AG08396 (cell line): ENCODE data around the gene COL7A1.
"Not testable (repeated sequence)": the region's sequence is repeated elsewhere in the genome, so short reads cannot be mapped to it uniquely, and the experiment has no call there.

ENCODE experiments used
- DNase-seq: peaks from one replicate; pipeline ENCODE4 v3.0.0; 2012; ENCODE audit warnings: low spot score, mixed read lengths

Gene COL7A1

GRCh38 chr3:48563382-48563918 is 31.7 kb downstream of the COL7A1 start, which contains the start of gene UCN2:
Gene UCN2 (minus strand): TSS chr3:48563781. CDS start chr3:48563124, 657 bp downstream.
- no peak for DNase-seq

GRCh38 chr3:48562367-48563095 is 32.6 kb downstream of the COL7A1 start:
- DNase-seq = no peak

DNA sequence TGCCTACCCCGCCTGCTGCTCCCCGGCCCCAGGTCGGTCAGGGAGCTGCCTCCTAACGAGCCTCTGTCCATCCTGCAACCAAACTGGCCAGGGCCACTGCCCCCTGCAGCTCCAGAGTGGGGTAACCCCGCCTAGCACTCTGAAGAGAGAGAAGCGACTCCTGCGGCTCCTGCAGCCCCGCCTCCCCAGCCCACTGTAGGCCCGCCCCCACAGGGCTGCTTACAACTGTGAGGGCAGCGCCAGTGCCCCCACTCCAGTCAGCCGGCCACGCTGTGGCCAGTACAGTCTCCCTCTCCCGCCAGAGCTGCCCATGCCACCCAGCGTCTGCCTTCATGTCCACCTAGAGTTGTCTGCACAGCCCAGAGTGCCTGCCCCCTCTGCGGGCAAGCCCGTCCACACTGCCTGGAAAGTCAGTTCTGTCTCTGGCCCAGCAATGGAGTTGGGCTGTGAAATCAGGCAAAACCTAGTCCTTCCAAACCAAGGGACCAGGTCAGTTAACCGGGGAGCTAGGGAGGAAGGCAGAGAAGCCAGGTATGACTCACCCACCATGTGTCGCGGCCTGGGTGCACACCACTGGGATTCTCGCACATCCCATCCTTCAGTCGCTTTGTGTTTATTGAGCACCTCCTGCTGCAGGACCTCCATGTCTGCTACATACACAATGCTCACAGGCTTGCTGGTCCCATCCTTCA is 33.9 kb downstream of the COL7A1 start:
- peak; percentile 82 for DNase-seq

- DNase-seq = no peak
Observed at GRCh38 chr3:48560648-48561018, 34.5 kb downstream of the COL7A1 start.

- DNase-seq = no peak
Observed at GRCh38 chr3:48558493-48559134, 36.5 kb downstream of the COL7A1 start.

DNA sequence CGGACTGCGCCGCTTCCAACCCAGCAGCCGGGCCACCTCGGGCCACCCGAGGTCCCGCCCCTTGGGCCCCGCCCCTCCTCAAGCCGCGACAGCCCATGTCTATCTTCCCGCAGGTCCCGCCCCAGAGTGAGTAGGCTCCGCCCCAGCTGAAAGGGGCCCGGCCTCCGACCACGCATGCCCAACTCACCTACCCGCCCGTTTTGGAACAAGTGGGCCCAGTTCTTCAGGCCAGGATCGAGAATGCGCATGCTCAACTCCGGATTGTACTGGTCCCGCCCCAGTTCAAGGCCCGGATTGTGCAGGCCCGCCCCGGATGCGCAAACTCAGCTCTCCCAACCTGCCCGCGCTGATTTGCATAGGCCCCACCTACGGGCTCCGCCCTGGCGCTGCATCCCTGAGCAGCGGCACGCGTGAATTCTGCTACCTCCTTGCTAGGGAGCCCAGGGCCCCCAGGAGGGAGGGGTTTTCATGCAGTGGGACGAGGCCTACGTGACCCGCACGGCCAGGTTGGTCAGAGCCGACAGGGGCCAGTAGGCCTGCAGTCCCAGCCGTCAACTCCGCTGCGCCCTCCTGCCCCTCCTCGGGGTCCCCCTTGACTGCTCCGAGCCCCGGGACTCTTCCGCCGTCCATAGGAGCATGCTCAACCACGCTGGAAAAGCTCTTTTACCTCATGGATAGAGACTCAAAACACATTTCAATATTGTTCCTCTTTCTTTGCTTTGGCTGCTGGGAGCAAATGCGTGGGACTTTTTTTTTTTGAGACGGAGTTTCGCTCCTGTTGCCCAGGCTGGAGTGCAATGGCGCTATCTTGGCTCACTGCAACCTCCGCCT is 38.1 kb downstream of the COL7A1 start, which contains the start of gene PFKFB4:
Gene PFKFB4, minus strand, starts transcription at position 8 of the 831 bp plus-strand sequence. CDS start 26 bp downstream, outside the sequence.
- DNase-seq = peak; percentile 99

DNA sequence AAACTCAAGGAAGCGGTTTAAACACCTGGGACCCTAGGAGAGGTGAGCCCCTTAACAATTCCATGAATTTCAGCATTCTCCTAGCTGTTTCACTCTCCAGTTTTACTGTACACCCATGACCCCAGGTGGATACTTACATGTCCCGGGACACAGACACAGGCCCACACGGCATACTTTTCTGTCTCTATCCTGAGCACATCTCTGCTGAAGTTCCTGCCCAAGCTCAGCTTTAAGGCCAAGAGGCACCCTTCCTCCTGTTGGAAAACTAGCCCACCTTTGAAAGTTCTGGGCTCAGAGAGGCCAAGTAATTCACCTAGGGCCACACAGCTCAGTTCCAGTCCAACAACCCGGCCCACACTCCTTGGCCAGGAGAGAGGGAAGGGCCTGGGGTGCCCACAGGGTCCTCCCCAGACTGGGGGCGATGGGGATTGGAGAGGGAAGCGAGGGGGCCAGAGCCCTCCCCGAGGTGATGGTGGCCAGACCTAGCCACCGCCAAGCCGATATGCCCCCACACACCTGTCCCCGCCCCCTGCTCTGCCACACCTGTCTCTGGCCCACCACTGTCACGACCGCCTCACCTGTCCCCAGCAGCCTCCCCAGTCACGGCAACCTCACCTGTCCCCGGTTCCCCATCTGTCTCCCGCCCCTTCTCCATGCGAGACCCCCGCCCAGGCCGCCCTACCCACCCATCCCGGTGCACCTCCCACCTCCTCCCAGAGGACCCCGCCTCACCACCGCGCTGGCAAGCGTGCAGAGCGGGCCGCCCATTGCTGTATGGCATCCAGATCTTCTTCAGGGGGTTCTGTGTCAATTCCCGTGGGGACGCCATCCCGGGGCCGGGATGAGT is 39.0 kb downstream of the COL7A1 start:
- no peak for DNase-seq

GRCh38 chr3:48555231-48555948 is 39.7 kb downstream of the COL7A1 start:
- DNase-seq = no peak

DNA sequence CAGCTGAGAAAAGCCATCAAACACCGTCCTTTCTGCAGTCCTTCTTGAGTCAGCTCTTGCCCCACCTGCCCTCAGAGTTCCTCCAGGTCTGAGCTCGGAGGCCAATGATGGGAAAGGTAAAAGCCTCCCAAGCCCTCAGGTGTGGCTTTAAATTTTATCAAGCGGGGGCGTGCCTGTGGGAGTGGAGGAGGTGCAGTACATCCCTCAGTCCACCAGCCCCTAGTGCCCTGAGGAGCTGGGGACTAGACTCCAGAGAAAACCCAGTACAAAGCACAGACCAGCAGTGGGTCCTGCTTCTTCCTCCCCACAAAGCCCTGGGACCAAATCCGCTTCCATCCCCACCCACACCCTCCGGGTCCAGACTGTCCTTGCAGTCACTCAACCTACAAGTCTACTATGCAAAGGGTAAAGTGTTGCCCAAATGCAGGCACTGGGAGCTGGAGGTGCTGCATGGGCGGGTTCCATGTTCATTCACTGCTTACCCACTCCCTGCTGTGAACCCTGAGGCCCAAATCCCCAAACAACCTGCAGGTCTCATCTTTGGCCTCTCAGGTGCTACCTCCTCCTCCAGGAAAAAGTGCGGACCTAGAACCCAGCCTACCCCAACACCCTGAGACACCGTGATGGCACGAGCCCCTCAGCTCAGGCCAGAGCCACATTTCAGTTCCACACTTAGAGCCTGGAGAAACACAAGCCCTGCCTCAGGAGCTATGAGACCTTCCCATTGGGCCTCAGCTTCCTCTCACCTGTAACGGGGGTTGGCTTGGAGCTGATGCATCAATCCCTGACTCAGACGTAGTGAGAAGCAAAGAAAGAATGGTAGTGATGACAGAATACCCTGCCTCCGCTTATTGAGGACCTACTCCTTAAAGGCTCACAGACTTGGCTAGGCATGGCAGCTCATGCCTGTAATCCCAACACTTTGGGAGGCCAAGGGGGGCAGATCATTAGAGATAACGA is 41.0 kb downstream of the COL7A1 start:
- no peak for DNase-seq

DNA sequence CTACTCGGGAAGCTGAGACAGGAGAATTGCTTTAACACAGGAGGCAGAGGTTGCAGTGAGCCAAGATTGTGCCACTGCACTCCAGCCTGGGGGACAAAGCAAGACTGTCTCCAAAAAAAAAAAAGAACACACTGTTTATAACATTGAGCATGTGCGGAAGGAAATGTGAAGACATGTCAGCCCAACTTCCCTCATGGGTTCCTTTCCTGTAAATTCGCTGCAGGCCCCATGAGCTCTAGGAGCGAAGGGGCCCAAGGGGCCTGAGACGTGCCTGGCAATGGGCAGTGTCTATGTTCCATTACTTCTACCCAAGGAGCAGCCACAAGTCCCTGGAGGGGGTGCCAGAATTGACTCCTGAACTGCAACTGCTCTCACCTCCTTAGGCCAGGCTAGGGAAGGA is 41.8 kb downstream of the COL7A1 start:
- DNase-seq = no peak

- no peak for DNase-seq
Observed at GRCh38 chr3:48552111-48552951, 42.8 kb downstream of the COL7A1 start.

DNA sequence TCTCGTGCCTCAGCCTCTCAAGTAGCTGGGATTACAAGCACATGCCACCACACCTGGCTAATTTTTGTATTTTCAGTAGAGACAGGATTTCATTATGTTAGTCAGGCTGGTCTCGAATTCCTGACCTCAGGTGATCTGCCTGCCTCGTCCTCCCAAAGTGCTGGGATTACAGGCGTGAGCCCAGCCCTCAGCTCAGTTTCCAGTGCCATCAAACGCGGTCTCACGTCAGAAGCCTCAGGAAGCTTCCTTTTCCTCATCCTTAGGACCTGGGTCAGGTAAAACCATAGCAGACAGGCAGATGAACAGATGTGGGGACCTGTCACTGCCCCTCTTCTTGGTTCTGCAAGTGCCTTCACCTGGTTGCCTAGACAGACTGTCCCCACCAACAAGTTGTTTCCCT is 43.5 kb downstream of the COL7A1 start:
- DNase-seq = not testable (repeated sequence)

DNA sequence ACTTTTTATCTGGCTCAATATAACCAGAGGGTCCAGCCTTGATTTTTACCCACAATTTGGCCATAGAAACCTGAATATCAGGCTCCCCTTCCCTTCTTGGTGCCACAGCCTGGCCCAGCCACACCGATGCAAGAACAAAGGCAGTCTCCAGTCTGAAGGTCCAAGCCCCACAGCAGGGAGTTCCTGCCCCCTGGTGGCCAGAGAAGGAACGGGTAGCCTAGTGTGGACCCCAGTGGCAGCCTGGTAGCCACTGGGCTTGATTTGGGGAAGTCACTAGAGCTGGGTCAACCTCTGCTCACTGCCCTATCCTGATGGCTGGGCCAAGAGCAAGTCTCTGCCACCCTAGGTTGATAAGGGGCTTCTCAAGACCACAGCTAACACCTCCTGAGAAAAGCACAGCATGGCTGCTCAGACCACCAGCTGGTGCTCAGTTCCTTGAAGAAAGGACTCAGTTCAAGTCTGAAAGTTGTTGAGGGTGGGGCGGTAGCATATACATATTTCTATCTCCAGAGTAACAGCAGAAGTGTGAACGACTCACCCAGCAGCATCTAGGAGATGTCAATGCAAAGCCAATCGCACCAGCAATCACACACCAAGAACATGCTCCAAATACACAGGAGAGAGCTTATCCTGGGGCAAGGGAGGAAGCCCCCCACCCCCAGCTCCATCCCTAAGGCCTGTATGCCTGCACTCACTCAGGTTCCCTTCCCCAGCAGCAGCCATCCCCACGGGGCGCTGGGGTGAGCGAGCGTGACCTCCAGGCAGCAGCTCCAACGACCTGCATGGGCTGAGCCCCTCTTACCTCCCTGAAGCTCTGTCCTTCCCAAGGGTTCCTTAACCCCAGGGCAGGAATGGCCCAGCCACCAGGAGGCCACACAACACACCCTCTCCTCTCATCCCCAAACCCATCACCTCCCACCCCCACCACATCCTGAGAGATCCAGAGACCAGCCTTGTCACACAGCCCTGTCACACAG is 46.1 kb downstream of the COL7A1 start:
- DNase-seq = peak; percentile 83

- DNase-seq = no peak
Observed at GRCh38 chr3:48548126-48548525, 47.0 kb downstream of the COL7A1 start.

- no peak for DNase-seq
Observed at GRCh38 chr3:48546203-48546829, 48.8 kb downstream of the COL7A1 start.

DNA sequence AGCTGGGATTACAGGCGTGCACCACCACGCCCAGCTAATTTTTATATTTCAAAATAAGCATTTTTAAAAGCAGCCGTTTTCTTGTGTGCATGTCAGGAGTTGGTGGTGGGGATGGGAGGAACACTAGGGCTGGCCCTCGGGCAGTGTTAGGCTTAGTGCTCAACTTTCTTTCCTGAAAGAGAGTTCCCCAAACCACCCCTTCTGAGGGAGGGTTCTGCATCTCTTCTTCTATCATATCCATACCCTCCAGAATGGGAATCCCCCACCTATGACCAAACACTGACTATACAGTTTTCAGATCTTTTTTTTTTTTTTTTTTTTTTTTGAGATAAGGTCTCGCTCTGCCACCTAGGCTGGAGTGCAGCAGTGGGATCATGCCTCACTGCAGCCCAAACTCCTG is 51.0 kb downstream of the COL7A1 start:
- DNase-seq = no peak
